ENCODE data around the gene BORCS6.

DNA sequence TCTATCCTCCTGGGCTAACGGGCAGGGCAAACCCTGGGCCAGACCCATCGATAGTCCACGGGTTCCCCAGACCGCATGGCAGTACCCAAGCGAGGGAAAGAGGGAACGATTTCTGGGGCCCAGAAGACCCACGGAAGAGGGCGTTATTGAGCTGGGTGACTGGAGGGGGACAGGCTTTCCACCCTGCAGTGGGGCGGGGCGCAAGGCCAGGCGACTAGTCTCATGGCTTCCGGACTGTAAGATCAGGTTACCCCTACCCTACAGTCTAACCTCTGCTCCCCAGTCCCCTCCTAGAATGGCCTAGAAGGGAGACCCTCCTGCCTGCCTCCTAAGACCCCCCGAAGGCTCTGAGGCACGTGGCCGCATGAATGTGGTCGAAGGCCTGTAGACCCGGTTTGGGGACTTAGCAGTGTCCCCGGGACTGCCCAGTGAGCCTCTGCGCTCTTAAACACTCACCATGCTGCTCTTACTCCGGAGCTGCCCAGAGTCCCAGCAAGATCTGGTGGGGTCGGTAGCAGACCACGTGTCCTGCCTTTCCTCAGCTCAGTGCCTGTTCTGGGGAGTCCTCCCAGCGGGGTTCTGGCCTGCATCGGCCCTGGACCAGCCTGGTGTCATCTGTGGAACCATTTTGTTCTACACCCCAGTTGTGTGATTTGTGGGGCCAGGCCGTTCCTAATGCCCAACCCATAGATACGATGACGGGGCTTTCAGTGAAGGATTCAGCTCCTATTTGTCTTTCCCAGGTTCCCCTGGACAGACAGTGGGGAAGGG is 33.6 kb upstream of the BORCS6 start:
- TF ChIP-seq FOSL1 (IDR thresholded peaks at IDR 0.05; ENCODE audit: low read depth) (no peak), CTCF (IDR thresholded peaks at IDR 0.05 in 2 of 3, conservative IDR thresholded peaks at IDR 0.05 in 1 of 3; ENCODE audit: borderline replicate concordance in 1 of 3, insufficient read depth in 1 of 3, low read depth in 2 of 3, low read length in 2 of 3) (no peak; a peak in 1 of 6 replicates)
